ENCODE data around the gene EIF3I. TPM values are rescaled to one million over a fixed set of nuclear protein-coding genes. Genes with fewer than 3 reads are reported as not detected.
A peak's percentile ranks its signal among the peaks of the same experiment; 100 is the strongest.

The EIF3I gene
- total and polyA plus RNA-seq, 8 donors: 118 to 182 (median 175) TPM

DNA sequence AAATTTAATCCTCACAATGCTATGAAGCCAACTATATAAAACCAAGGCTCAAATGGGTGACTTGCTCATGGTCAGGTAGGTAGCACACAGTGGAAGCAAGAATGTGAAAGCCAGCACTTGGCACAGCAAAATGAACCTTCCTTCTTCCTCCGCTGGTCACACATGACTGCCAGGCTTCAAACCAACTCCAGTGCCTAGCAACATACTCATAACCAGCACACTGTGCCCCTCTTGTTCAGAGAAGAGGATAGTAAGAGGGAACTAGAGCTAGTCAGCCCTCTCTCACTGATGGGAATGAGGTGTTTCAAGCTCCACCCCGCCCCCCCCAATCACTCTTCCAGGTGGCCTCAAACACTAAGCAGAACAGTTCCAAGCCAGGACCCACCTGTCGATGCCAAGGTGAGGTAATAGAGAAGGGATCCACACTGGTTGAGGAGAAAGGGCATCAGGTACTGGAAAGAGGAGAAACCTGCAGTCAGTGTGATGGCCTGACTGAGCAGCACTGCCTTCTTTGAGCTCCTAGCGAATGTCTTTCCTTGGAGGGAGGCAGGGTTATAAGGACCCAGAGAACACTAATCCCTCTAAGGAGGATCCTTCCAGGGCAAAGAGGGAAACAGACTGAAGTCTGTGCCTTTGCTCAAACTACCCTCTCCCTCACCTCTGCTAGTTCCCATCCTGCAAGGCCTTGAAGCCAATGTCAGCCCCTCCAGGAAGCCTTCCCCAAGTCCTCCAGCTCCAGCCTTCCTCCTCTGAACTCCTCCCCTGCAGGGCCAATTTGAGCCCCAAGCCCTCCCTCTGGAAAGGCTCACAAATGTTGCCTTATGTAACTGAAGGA lies 1.2 kb upstream of the EIF3I start:
- no peaks in the 10 kb centered on the region for H3K9me3 ChIP-seq
- H3K36me3 ChIP-seq: peaks cover 0 to 51% of the 10 kb centered on the region in 2 donors
- H3K4me1 ChIP-seq: peaks cover 22 to 31% of the 10 kb centered on the region in 2 donors
- peak overlapping the region; percentile 64 to 93 for H3K4me3 ChIP-seq
- no peak for DNase-seq
- intact Hi-C loops (cut with DNase I): no loop called here
- peak overlapping the region in 1 of 2 donors; percentile 87 for H3K27ac ChIP-seq
- no peak for ATAC-seq
- no peaks in the 10 kb centered on the region for H3K27me3 ChIP-seq
- TF ChIP-seq, protein P1, sequence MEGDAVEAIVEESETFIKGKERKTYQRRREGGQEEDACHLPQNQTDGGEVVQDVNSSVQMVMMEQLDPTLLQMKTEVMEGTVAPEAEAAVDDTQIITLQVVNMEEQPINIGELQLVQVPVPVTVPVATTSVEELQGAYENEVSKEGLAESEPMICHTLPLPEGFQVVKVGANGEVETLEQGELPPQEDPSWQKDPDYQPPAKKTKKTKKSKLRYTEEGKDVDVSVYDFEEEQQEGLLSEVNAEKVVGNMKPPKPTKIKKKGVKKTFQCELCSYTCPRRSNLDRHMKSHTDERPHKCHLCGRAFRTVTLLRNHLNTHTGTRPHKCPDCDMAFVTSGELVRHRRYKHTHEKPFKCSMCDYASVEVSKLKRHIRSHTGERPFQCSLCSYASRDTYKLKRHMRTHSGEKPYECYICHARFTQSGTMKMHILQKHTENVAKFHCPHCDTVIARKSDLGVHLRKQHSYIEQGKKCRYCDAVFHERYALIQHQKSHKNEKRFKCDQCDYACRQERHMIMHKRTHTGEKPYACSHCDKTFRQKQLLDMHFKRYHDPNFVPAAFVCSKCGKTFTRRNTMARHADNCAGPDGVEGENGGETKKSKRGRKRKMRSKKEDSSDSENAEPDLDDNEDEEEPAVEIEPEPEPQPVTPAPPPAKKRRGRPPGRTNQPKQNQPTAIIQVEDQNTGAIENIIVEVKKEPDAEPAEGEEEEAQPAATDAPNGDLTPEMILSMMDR (IDR thresholded peaks at IDR 0.05): no peak

DNA sequence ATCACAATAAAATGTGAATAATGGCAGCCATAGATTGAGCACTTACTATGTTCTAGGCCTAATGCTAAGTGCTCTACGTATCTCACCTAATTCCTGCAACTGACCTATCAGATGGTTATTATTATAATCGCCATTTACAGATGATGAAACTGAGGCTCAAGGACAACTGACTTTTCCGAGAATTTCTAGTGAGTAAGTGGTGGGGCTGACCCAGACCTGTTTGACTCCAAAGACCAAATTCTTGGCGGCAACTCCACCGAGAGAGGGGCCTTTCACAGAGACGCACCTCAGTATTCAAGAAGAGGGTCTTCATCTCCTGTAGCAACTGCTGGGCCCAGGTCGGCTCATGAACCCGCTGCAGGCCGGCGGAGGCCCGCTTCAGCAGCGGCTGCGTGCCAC lies 627 bp upstream of the EIF3I start:
- no peak for ATAC-seq
- intact Hi-C loops (cut with DNase I): no loop called here

DNA sequence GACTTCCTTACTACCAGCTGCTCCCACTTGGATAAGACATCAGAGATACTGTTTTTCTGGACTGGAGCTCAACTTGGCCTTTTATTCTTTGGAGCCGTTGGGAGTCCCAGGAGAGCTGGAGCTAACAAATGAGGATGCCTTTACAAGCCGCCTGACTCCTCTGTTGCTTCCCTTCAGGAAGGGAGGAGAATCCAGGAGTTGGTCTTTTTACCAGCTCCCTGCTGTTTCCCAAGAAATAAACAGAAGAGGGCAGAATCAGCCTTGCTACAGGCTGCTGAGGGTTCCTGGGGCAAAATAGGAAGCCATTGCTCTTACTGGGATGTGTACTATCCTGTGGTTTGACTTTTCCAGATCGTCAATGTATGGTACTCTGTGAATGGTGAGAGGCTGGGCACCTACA lies 1.5 kb downstream of the EIF3I start:
- TF ChIP-seq, protein P1 (IDR thresholded peaks at IDR 0.05): no peak
- Histone ChIP-seq H3K27me3 (no peaks in the 10 kb centered on the region), H3K27ac (no peak overlapping the region), H3K36me3 (peaks cover 0 to 57% of the 10 kb centered on the region in 2 donors), H3K9me3 (no peaks in the 10 kb centered on the region), H3K4me1 (peaks cover 22 to 28% of the 10 kb centered on the region in 2 donors), H3K4me3 (peak overlapping the region in 1 of 2 donors; percentile 93)
- ATAC-seq: no peak
- DNase-seq: no peak
- intact Hi-C loops (cut with DNase I): no loop called here

More for the DNA sequence above, 627 bp upstream of the EIF3I start:
- H3K36me3 ChIP-seq: peaks cover 0 to 51% of the 10 kb centered on the region in 2 donors
- TF ChIP-seq, protein P1 (IDR thresholded peaks at IDR 0.05): no peak
- peaks cover 22 to 28% of the 10 kb centered on the region in 2 donors for H3K4me1 ChIP-seq
- H3K9me3 ChIP-seq: no peaks in the 10 kb centered on the region
- H3K27ac ChIP-seq: peak overlapping the region; percentile 75 to 87
- DNase-seq: no peak
- no peaks in the 10 kb centered on the region for H3K27me3 ChIP-seq
- peak overlapping the region; percentile 64 to 93 for H3K4me3 ChIP-seq

DNA sequence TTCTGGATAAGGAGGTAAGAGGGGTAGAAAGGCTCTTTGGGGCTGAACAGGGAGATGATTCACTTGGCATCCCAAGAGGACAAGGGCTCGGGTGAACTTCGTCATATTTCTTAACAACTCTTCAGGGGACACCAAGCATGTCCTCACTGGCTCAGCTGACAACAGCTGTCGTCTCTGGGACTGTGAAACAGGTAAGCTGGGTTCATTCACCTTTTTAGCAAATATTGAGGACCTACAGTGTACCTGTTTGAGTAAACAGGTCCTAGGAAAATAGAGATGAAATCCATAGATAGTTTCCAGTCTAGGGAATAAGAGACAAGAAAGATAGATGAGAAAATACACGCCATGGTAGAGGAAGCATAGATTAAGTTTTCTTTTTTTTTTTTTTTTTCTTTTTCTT lies 2.1 kb downstream of the EIF3I start:
- ATAC-seq (no peak), DNase-seq (no peak)
- Histone ChIP-seq H3K9me3 (no peaks in the 10 kb centered on the region), H3K27me3 (no peaks in the 10 kb centered on the region), H3K36me3 (peaks cover 0 to 63% of the 10 kb centered on the region in 2 donors), H3K4me1 (peaks cover 22 to 28% of the 10 kb centered on the region in 2 donors), H3K4me3 (no peak overlapping the region), H3K27ac (no peak overlapping the region)
- TF ChIP-seq, protein P1 (IDR thresholded peaks at IDR 0.05): no peak
- intact Hi-C loops (cut with DNase I): no loop called here

DNA sequence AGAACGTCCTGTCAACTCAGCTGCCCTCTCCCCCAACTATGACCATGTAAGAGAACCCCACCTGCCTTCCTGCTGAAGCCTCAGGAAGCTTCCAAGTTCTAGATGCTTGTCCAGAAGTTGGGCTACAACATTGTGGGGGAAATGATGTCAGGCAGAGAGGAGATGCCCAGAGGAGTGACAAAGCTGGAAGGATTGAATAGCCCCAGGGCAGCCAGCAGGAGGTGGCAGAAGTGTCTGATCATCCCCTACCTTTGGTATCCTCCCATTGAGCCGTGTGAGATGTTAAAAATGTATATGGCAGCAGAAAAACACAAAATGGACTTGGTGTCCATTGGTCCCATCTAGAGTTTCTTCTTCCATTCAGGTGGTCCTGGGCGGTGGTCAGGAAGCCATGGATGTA lies 6.6 kb downstream of the EIF3I start:
- intact Hi-C loops (cut with DNase I): no loop called here
- Histone ChIP-seq H3K27me3 (no peaks in the 10 kb centered on the region), H3K36me3 (peaks cover 0 to 100% of the 10 kb centered on the region in 2 donors), H3K4me1 (peaks cover 2 to 5% of the 10 kb centered on the region in 2 donors), H3K27ac (no peak overlapping the region), H3K9me3 (no peaks in the 10 kb centered on the region), H3K4me3 (no peak overlapping the region)
- DNase-seq: no peak
- ATAC-seq: no peak
- TF ChIP-seq, protein P1 (IDR thresholded peaks at IDR 0.05): no peak

Measured in left lung (tissue), 10 donors.